GM23248 (cell line): ENCODE measurements around the gene GPC3. TPM values are rescaled to one million over a fixed set of nuclear protein-coding genes. Genes with fewer than 3 reads are reported as not detected.

Source experiments
- DNase-seq: peaks from one replicate; pipeline ENCODE4 v3.0.0-alpha.2; 2015
- H2AFZ ChIP-seq: fragments of 200-600 bp; sonication (generic); 2 replicates; pipeline ENCODE4 v1.6.1; 2016; ENCODE audit warnings: antibody characterized with exemption
- H3F3A ChIP-seq: fragments of 200-600 bp; sonication (generic); 2 replicates; pipeline ENCODE4 v1.6.1; 2016; ENCODE audit warnings: mild to moderate bottlenecking, antibody characterized with exemption, mixed run types; ENCODE audit not compliant: insufficient read depth
- H3K27ac ChIP-seq: fragments of 200-600 bp; sonication (generic); 2 replicates; pipeline ENCODE4 v1.5.1; 2016; ENCODE audit warnings: mild to moderate bottlenecking
- H3K27me3 ChIP-seq: fragments of 200-600 bp; sonication (generic); replicated peaks from 2 replicates; pipeline ENCODE4 v1.6.1; 2016; ENCODE audit warnings: mild to moderate bottlenecking; ENCODE audit not compliant: insufficient read depth
- H3K36me3 ChIP-seq: fragments of 200-600 bp; sonication (generic); 2 replicates; pipeline ENCODE4 v1.6.1; 2016; ENCODE audit warnings: low read depth, mild to moderate bottlenecking
- H3K4me1 ChIP-seq: fragments of 200-600 bp; sonication (generic); 2 replicates; pipeline ENCODE4 v1.6.1; 2016; ENCODE audit warnings: mild to moderate bottlenecking; ENCODE audit not compliant: insufficient read depth
- H3K4me2 ChIP-seq: fragments of 200-600 bp; sonication (generic); one replicate; pipeline ENCODE4 v1.6.1; 2016; ENCODE audit warnings: mild to moderate bottlenecking; ENCODE audit not compliant: unreplicated experiment
- H3K4me3 ChIP-seq: fragments of 200-600 bp; sonication (generic); 2 replicates; pipeline ENCODE4 v1.5.1; 2016; ENCODE audit warnings: mild to moderate bottlenecking
- H3K79me2 ChIP-seq: fragments of 200-600 bp; sonication (generic); 2 replicates; pipeline ENCODE4 v1.6.1; 2016; ENCODE audit warnings: mild to moderate bottlenecking; ENCODE audit not compliant: insufficient read depth
- H3K9ac ChIP-seq: fragments of 200-600 bp; sonication (generic); 2 replicates; pipeline ENCODE4 v1.6.1; 2016; ENCODE audit warnings: mild to moderate bottlenecking
- H3K9me2 ChIP-seq: fragments of 200-600 bp; sonication (generic); 2 replicates; pipeline ENCODE4 v1.6.1; 2016; ENCODE audit warnings: mixed run types, mild to moderate bottlenecking, moderate library complexity; ENCODE audit not compliant: insufficient read depth
- H3K9me3 ChIP-seq: fragments of 200-600 bp; sonication (generic); one replicate; pipeline ENCODE4 v1.6.1; 2017; ENCODE audit warnings: low read depth
- H4K20me1 ChIP-seq: fragments of 200-600 bp; sonication (generic); 2 replicates; pipeline ENCODE4 v1.6.0; 2016; ENCODE audit not compliant: insufficient read depth
- EZH2 ChIP-seq: fragments of 200-600 bp; sonication (generic); IDR thresholded peaks from 2 replicates; pipeline ENCODE4 v1.6.1; 2018; ENCODE audit warnings: antibody characterized with exemption, mild to moderate bottlenecking; ENCODE audit not compliant: insufficient read depth, poor library complexity, severe bottlenecking
- EZH2phosphoT487 ChIP-seq: fragments of 200-600 bp; sonication (generic); IDR thresholded peaks from 2 replicates; pipeline ENCODE4 v1.6.1; 2018; ENCODE audit warnings: antibody characterized with exemption, moderate library complexity, mild to moderate bottlenecking, low read depth; ENCODE audit not compliant: insufficient read depth
- WGBS, 2 experiments: methylation state at CpG; one replicate each; pipeline ENCODE4 v1.1.6; 2015 to 2017; ENCODE audit warnings: low lambda C conversion rate in 2 of 2, low coverage in 1 of 2; ENCODE audit errors: missing lambda C conversion rate in 2 of 2; 5-methylcytosine and 5-hydroxymethylcytosine counted together
- in situ Hi-C: fragments of 300-500 bp; cut with MboI; formaldehyde crosslinking; loops from 2 replicates; pipeline ENCODE4 v1.15.0; 2020
- polyA plus RNA-seq: library from polyadenylated mRNA; unstranded; fragments of >200 nt; fragmentation: Nextera tagmentation; extraction: Ambion mirVana; gene quantifications from 2 replicates; pipeline ENCODE4 v1.2.1, GENCODE V29; 2016
- total RNA-seq: library from RNA; depleted of rRNA; stranded (reverse); fragments of >200 nt; shearing (Covaris generic); gene quantifications from 2 replicates; pipeline ENCODE4 v1.2.3, GENCODE V29; 2014

The GPC3 gene
- total and polyA plus RNA-seq, 2 experiments from 2014 or later, result not detected

DNA sequence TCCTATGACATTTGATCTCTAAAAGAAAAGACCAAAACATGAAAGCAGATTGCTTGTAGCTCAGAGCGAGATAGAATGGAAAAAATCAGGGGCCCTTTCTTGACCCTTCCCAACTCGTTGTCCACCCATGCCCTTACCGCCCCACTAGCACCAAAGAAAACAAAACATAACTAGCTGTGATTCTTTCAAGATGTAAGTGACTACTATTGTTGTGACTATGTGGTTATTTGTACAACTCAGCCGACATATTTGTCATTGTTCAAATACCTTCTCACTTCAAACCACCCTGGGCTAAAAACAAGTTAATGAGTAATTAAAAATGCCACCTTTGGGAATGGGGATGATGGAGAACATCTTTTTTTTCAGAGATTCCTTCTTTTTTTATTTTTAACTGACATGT is 399.0 kb downstream of the GPC3 start:
- H3K4me2 ChIP-seq, result no peak overlapping the region
- H3K4me1 ChIP-seq, result peaks cover 8% of the 10 kb centered on the region
- no peak overlapping the region for H2AFZ ChIP-seq
- TF ChIP-seq EZH2 (no peak), EZH2phosphoT487 (no peak)
- no peaks in the 10 kb centered on the region for H3K36me3 ChIP-seq
- H4K20me1 ChIP-seq, result no peaks in the 10 kb centered on the region
- no peaks in the 10 kb centered on the region for H3K9me2 ChIP-seq
- H3K9ac ChIP-seq, result no peak overlapping the region
- H3F3A ChIP-seq, result no peaks in the 10 kb centered on the region
- H3K79me2 ChIP-seq, result no peaks in the 10 kb centered on the region
- in situ Hi-C loops, result no loop called here
- 67 to 70% methylated on average over 4 of the region's 4 CpGs for WGBS, 2 experiments
- H3K27ac ChIP-seq, result no peak overlapping the region
- H3K4me3 ChIP-seq, result no peak overlapping the region
- DNase-seq, result peak; percentile 29
- H3K27me3 ChIP-seq, result no peaks in the 10 kb centered on the region
- no peaks in the 10 kb centered on the region for H3K9me3 ChIP-seq

DNA sequence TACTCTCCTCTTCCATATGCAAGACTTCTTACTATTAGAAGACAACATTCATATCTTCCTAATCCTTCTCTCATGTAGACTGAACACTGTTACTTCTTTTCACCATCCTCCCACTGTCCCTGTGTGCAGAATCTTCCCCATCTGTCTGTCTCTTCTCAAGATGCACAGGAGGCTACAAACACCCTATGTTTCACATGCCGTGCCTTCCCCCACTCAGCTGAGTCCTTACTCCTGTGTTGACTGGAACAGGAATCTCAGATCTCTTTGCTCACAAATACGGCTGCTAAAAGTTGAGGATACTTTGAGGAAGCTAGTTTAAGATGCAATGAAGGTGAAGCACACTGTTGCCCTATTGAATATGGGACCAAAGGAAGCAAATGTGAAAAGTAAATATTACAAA is 401.6 kb downstream of the GPC3 start:
- in situ Hi-C loops, result no loop called here
- H3K4me3 ChIP-seq, result no peak overlapping the region
- no peaks in the 10 kb centered on the region for H4K20me1 ChIP-seq
- H3K9me3 ChIP-seq, result no peaks in the 10 kb centered on the region
- no peak overlapping the region for H2AFZ ChIP-seq
- no peak for TF ChIP-seq EZH2
- no peak for TF ChIP-seq EZH2phosphoT487
- no peak overlapping the region for H3K4me2 ChIP-seq
- H3K79me2 ChIP-seq, result no peaks in the 10 kb centered on the region
- H3K27me3 ChIP-seq, result no peaks in the 10 kb centered on the region
- 80% methylated on average over 2 of the region's 2 CpGs for WGBS, 2 experiments
- no peak for DNase-seq
- H3K9me2 ChIP-seq, result no peaks in the 10 kb centered on the region
- H3K4me1 ChIP-seq, result peaks cover 17% of the 10 kb centered on the region
- no peak overlapping the region for H3K27ac ChIP-seq
- H3F3A ChIP-seq, result no peaks in the 10 kb centered on the region
- H3K36me3 ChIP-seq, result no peaks in the 10 kb centered on the region
- no peak overlapping the region for H3K9ac ChIP-seq

DNA sequence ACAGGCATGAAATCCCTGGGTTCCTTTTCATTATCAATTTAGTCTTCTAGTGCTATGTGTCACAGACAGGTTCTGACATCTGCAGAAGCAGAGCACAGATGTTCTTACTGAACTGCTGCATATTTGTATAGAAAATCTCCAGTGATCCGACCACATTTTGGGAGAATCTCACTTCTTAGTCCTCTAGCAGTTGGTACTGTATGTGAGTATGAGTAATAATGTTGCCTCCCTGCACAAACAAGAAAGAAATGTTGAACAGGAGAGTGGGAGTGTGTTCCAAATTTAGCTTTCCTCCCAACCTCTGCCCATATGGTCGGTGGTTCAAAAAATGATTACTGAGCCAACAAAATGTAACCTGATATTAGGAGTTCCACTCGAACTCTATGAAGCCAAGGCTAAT is 404.8 kb downstream of the GPC3 start:
- H3K4me3 ChIP-seq, result no peak overlapping the region
- no peaks in the 10 kb centered on the region for H4K20me1 ChIP-seq
- H3K9me2 ChIP-seq, result no peaks in the 10 kb centered on the region
- TF ChIP-seq EZH2phosphoT487 (no peak), EZH2 (no peak)
- in situ Hi-C loops, result no loop called here
- DNase-seq, result peak; percentile 42
- no peak overlapping the region for H2AFZ ChIP-seq
- H3K4me1 ChIP-seq, result peaks cover 10% of the 10 kb centered on the region; the same call in 1 of the 2 replicates
- H3K79me2 ChIP-seq, result no peaks in the 10 kb centered on the region
- no peaks in the 10 kb centered on the region for H3F3A ChIP-seq
- WGBS, 2 experiments, result 3 to 11% methylated on average over 3 of the region's 3 CpGs
- H3K27ac ChIP-seq, result no peak overlapping the region
- no peak overlapping the region for H3K4me2 ChIP-seq
- no peaks in the 10 kb centered on the region for H3K27me3 ChIP-seq
- no peaks in the 10 kb centered on the region for H3K36me3 ChIP-seq
- no peaks in the 10 kb centered on the region for H3K9me3 ChIP-seq
- H3K9ac ChIP-seq, result no peak overlapping the region

GRCh38 chrX:133579631-133580030 is 405.8 kb downstream of the GPC3 start:
- Histone ChIP-seq H2AFZ (no peak overlapping the region), H3K27me3 (no peaks in the 10 kb centered on the region), H3K9ac (no peak overlapping the region), H3K79me2 (no peaks in the 10 kb centered on the region), H4K20me1 (no peaks in the 10 kb centered on the region), H3K9me3 (no peaks in the 10 kb centered on the region), H3K4me2 (no peak overlapping the region), H3K4me1 (peaks cover 14% of the 10 kb centered on the region; the same call in 1 of the 2 replicates), H3K9me2 (no peaks in the 10 kb centered on the region), H3K4me3 (no peak overlapping the region), H3F3A (no peaks in the 10 kb centered on the region), H3K27ac (no peak overlapping the region), H3K36me3 (no peaks in the 10 kb centered on the region)
- no peak for TF ChIP-seq EZH2phosphoT487
- TF ChIP-seq EZH2, result no peak
- in situ Hi-C loops, result no loop called here
- DNase-seq, result no peak
- 80 to 84% methylated on average over 6 of the region's 6 CpGs for WGBS, 2 experiments

DNA sequence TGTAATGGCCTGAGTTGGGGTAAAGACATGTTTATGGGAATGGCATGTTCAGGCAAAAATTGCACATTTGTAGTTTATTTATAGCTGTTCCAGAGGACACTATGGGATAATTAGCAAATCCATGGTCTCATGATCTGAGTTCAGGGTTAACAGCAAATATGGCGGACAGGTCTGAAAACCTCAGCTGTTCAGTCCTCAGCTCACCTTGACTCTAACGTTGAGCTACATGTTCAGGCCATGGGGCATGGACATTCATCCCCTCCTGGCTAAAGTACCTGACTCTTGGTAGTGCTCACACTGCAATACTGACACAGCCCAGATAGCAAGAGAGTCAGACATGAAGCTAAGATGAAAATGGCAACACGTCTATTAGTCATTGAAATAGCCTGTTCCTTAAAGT is 408.5 kb downstream of the GPC3 start:
- Histone ChIP-seq H3K9ac (no peak overlapping the region), H2AFZ (no peak overlapping the region), H3K9me2 (no peaks in the 10 kb centered on the region), H3K4me3 (no peak overlapping the region), H3K4me1 (peaks cover 16% of the 10 kb centered on the region; the same call in 1 of the 2 replicates), H3K36me3 (no peaks in the 10 kb centered on the region), H3K4me2 (no peak overlapping the region), H3K79me2 (no peaks in the 10 kb centered on the region), H3F3A (no peaks in the 10 kb centered on the region), H3K27ac (no peak overlapping the region), H4K20me1 (no peaks in the 10 kb centered on the region), H3K27me3 (no peaks in the 10 kb centered on the region), H3K9me3 (no peaks in the 10 kb centered on the region)
- no peak for DNase-seq
- 52 to 53% methylated on average over 3 of the region's 3 CpGs for WGBS, 2 experiments
- TF ChIP-seq EZH2 (no peak), EZH2phosphoT487 (no peak)
- in situ Hi-C loops, result no loop called here
